Measurements from ENCODE around the gene LIPI.
"Not testable (repeated sequence)": the region's sequence is repeated elsewhere in the genome, so short reads cannot be mapped to it uniquely, and the experiment has no call there.

The LIPI gene

GRCh38 chr21:14116080-14116481 is 94.7 kb downstream of the LIPI start:
- no peak for DNase-seq (ENCODE audit: low read depth)

DNA sequence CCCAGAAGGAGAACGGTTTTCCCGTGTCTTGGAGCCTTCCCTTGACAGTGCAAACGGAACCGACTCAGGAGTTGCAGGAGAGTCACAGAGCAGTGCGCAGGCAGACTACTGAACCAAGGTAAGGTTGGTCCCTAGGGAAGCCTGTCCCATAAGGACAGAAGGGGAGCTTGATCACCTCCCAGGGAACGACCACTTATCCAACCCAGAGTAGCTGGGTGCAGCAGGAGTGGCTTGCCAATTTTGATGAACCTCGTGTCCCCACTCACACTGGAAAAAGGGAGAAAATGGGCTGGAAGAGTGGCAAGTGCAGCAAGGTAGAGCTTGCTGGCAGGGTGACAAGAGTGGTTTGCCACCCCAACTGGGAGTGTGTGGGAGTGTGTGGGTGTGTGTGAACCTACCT is 95.1 kb downstream of the LIPI start:
- no peak for DNase-seq (ENCODE audit: low read depth)

DNA sequence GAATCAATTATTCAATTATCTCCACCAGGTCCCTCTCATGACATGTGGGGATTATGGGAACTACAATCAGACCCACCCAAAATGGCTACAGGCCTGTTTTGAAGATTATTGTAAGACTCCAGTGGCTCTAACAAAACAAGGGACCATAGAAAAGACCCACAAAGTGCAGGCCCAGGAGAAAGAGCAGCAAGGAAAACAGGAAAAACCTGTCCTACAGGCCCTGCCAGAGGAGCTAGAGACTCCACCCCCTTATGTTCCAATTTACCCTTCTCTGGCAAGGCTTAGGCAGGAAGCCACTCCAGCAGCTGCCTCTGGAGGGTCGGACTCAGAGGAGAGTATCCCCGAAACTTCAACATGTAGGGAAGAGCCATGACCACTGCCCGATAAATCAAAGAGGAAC is 96.5 kb downstream of the LIPI start:
- no peak for DNase-seq (ENCODE audit: low read depth)

- not testable (repeated sequence) for DNase-seq (ENCODE audit: low read depth)
Observed at GRCh38 chr21:14104564-14104963, 106.2 kb downstream of the LIPI start.

GRCh38 chr21:14099570-14099969 is 111.2 kb downstream of the LIPI start:
- no peak for DNase-seq (ENCODE audit: low read depth)

- DNase-seq (ENCODE audit: low read depth) = no peak
Observed at GRCh38 chr21:14097881-14098499, 112.8 kb downstream of the LIPI start.

- no peak for DNase-seq (ENCODE audit: low read depth)
Observed at GRCh38 chr21:14096577-14096976, 114.2 kb downstream of the LIPI start.

DNA sequence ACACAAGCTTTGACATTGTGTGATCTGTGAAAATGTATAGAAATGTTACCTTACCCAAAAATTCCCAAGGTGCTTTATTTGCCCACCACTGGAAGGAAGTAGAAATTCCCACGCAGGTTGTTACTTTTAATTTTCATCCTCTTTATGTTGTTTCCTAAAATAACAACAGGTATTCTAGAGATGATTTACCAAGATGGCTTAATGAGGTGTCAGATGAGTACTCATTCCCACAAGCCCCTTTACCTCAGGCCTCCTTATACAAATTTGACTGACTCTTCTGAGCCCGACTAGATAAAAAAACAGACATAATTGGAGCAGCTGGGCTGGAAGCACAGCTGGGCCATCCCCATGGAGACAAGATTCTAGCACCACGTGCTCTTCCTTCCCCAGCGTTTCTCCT is 114.6 kb downstream of the LIPI start:
- DNase-seq (ENCODE audit: low read depth) = no peak

DNA sequence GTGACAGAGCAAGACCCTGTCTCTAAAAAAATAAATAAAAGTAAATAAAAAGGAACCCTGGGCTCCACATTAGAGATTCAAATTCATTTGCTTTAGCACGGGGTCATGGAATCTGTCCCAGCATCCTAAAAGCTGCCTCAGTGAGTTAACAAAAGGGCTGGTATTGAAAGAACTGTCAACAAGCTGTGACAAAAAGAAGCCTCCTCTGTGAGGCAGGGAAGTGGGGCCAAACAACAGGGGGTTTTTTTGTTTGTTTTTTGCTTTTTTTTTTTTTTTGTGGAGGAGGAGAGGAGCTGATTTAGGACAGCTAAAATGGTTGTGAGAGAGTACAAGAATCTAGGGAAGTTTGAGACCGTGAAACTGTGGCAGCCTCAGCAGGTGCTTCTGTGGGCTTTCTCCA is 115.7 kb downstream of the LIPI start:
- DNase-seq (ENCODE audit: low read depth) = no peak

DNA sequence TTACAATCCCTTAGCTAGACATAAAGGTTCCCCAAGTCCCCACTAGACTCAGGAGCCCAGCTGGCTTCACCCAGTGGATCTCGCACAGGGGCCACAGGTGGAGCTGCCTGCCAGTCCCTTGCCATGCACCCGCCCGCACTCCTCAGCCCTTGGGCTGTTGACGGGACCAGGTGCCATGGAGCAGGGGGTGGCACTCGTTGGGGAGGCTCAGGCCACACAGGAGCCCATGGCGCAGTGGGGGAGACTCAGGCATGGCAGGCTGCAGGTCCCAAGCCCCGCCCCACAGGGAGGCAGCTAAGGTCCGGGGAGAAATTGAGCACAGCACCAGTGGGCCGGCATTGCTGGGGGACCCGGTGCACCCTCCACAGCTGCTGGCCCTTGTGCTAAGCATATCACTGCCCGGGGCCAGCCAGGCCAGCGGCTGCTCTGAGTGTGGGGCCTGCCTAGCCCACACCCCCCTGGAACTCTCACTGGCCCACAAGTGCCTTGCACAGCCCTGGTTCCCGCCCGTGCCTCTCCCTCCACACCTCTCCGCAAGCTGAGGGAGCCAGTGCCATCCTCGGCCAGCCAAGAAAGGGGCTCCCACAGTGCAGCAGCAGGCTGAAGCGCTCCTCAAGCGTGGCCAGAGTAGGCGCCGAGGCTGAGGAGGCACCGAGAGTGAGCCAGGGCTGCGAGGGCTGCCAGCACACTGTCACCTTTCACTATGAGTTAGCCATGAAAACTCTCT is 117.8 kb downstream of the LIPI start:
- DNase-seq (ENCODE audit: low read depth) = no peak

GRCh38 chr21:14090184-14090583 is 120.6 kb downstream of the LIPI start:
- not testable (repeated sequence) for DNase-seq (ENCODE audit: low read depth)

GRCh38 chr21:14088391-14088790 is 122.4 kb downstream of the LIPI start:
- DNase-seq (ENCODE audit: low read depth) = no peak

DNA sequence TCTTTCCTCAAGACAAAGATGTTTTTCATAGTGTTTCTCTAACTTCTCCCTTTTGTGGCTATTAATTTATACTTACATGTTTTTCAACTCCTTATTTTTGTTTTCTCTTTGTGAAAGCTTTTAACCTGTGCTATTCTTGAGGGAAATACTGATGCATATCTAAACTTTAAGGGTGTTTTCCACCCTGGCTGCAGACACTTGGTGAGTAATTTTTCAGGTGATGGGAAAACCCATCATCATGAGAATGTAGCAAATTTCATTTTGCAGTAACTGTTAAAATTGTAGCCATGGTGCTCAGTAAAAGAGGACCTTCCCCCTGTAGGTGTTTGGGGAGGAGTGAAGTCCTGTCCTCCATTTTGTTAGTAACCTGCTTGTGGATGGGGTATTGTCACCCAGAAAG is 124.2 kb downstream of the LIPI start:
- no peak for DNase-seq (ENCODE audit: low read depth)

DNA sequence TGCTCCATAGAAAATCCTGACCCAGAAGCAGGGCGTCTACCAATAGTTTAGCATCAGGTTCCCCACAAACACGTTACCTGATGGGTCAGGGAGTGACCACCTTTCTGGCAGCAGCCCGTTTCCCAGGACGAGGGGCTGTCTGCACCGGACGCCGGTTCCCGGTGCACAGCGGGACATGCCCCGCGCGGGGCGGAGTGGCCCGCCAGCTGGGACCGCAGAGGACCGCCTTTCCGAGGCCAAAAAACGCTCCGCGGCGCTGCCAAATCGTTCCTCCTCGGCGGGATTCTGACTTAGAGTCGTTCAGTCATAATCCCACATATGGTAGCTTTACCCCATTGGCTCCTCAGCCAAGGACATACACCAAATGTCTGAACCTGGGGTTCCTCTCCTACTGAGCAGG is 126.1 kb downstream of the LIPI start:
- DNase-seq (ENCODE audit: low read depth) = no peak

DNA sequence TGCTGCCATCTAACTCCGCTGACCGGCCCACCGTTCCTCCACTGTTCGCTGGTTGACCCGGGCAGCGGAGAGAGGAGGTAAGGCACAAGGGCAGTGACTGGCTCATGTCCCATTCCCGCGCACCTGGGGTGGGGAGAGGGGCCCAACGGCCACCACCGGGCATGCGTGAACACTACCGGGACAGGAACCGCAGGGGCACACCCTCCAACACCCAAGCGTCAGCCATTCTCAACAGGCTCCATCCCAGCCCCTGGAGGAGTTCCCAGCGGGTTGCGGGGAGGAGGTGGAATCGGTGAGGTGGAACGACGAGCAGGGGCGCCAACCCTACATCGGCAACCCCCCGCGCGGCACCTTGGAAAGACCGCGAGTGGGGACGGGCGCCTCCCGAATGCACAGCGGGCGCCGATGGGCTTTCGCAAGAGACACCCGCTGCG is 126.7 kb downstream of the LIPI start:
- no peak for DNase-seq (ENCODE audit: low read depth)

GRCh38 chr21:14080764-14081096 is 130.0 kb downstream of the LIPI start:
- no peak for DNase-seq (ENCODE audit: low read depth)

DNA sequence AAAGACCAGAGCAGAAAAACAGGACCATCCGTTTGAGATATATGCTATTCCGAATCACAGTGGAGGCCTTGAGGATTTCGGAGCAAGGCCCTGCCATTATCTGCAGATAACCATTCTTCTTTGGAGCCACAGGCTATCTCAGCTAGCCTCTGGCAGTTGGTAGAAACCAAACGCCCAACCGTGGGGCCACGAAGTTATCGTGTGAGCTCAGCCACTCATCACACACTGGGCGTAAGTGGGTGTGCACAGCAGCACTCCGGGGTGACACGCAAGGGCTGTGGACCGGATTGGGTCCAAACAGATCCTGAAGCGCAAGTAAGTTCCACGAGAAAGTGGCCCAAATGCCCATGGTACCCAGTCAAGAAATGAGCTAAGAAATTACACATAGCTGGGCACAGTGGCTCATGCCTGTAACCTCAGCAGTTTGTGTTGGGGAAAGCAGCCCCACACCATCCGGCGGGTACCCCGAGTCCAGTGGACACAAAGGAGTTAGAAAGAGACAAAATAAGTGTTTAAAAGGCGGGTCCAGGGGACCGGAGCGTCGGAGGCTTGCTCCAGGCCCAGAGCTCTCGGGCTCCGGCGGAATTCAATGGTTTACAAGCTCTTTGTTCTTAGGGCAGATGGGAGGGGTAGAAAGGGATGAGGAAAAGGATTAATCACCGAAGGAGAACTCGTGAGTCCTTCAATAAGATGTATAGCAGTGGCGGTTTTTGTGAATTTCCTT is 130.6 kb downstream of the LIPI start:
- no peak for DNase-seq (ENCODE audit: low read depth)

DNA sequence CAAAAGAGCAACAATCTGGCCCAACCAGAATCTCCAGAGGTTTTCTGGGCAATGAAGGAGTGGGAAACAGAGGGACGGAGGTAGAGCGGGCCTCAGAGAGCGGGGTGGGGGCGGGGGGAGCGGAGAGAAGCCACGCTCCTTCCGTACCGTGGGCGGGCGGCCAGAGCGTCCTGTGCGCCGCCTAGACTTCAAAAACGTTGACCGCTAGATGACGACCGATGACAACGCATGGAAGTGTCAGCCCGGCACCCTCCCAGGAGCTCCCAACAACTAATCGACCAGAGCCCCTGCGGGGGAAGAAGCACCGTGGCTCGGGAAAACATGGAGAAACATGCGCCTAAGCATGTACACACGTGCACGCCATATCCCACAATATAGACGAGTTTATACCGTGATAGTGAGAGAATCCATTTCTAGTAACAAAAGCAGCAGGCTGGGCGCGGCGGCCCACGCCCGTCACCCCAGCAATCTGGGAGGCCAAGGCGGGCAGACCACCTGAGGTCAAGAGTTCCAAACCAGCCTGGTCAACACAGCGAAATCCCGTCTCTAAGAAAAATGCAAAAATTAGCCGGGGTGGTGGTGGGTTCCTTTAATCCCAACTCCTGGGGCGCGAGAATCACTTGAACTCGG is 131.9 kb downstream of the LIPI start:
- no peak for DNase-seq (ENCODE audit: low read depth)

DNA sequence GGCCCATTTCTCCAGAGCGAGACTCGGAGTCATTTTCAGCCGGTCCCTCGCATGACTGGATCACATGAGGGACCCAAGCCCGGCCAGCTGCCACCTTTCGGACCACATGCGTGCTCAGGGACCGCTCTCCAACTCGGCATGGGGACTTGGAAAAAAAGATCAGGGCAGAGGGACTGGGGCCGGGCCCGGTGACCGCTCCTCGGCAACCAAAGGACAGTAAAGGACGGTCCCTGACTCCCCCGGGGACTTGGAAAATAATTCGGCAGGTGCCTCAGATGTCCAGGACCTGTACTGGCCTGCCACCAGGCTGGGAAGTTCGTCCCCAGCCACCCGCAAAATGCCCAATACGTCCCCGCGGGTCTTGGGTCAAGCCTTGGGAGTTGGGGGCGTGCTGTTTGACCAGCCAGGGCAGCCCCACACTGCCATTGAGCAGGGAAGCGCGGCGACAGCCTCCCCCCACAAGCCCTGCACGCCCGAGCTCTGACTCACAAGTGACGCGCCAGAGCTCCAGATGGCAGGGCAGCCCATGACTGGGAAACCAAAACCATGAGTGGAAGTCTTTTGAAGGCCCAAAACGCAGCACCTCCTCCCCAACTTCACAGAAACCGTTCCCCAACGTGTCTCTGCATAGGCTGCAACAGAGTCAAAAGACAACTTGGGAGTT is 134.5 kb downstream of the LIPI start:
- DNase-seq (ENCODE audit: low read depth) = no peak

- DNase-seq (ENCODE audit: low read depth) = no peak
Observed at GRCh38 chr21:14075346-14076142, 135.2 kb downstream of the LIPI start.

DNA sequence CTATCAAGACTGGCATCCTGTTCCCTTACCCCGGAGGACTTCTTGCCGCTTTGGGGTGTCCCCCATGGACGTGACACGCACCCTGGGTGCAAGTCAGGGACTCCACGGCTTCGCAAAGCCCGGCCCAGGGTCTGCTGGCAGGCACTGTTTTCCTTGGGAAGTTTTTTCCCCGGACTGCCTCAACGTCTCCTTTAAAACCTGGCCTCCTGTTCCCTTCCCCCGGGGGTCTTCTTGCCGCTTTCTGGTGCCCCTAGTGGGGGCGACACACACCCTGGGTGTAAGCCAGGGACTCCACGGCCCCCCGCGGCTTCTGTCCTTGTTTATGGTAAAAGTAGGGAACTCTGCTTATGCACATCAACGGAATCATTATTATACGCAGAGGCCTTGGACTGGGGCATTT is 136.6 kb downstream of the LIPI start:
- no peak for DNase-seq (ENCODE audit: low read depth)

- no peak for DNase-seq (ENCODE audit: low read depth)
Observed at GRCh38 chr21:14073615-14074014, 137.1 kb downstream of the LIPI start.
